Measurements from ENCODE around the gene TEX11.

TEX11 gene

GRCh38 chrX:70496491-70496890 is 412.0 kb downstream of the TEX11 start:
- Histone ChIP-seq H3K9me3 (ENCODE audit: control insufficient read depth, low read length) (no peaks in the 10 kb centered on the region), H3K14ac (ENCODE audit: low read length in 2 of 2) (no peak overlapping the region), H3K18ac (ENCODE audit: low read depth in 1 of 2, low read length in 2 of 2) (no peak overlapping the region), H3K4me3 (ENCODE audit: insufficient read depth in 1 of 2, low read depth in 1 of 2, low read length in 2 of 2) (no peak overlapping the region), H4K91ac (ENCODE audit: low read length) (no peak overlapping the region), H3K27me3 (ENCODE audit: control insufficient read depth in 1 of 2, insufficient read depth in 1 of 2, low read length in 2 of 2) (peaks cover 0 to 35% of the 10 kb centered on the region in 2 experiments), H4K8ac (ENCODE audit: low read length) (no peak overlapping the region), H3K27ac (ENCODE audit: low read length, poor library complexity, severe bottlenecking) (no peak overlapping the region), H3K23ac (ENCODE audit: low read length in 2 of 2) (no peak overlapping the region), H3K36me3 (ENCODE audit: control insufficient read depth in 1 of 2, insufficient read depth in 2 of 2, low read depth in 1 of 2, low read length in 2 of 2) (peaks cover 26 to 36% of the 10 kb centered on the region in 2 experiments), H3K79me1 (replicated peaks; ENCODE audit: low read length, poor library complexity, severe bottlenecking) (peaks cover 3% of the 10 kb centered on the region), H2AK5ac (ENCODE audit: low read length, severe bottlenecking) (no peak overlapping the region), H3K4me1 (ENCODE audit: control insufficient read depth, insufficient read depth, low read depth, low read length) (no peaks in the 10 kb centered on the region), H2BK15ac (ENCODE audit: low read depth, poor library complexity, severe bottlenecking) (no peak overlapping the region), H3K9ac (ENCODE audit: low read length) (no peak overlapping the region), H3K4me2 (ENCODE audit: low read length, poor library complexity, severe bottlenecking) (no peak overlapping the region), H2BK5ac (ENCODE audit: low read depth, low read length, poor library complexity, severe bottlenecking) (no peak overlapping the region), H2BK12ac (ENCODE audit: low read length in 2 of 2) (no peak overlapping the region), H2BK120ac (ENCODE audit: low read depth, low read length) (no peak overlapping the region), H3K4ac (ENCODE audit: low read depth in 1 of 2, low read length in 2 of 2) (no peak overlapping the region), H2AFZ (ENCODE audit: low read depth, low read length) (no peak overlapping the region)
- DNase-seq = no peak
- 98% methylated on average over 4 of the region's 5 CpGs for WGBS

- Histone ChIP-seq H3K27ac (ENCODE audit: low read length, poor library complexity, severe bottlenecking) (no peak overlapping the region), H4K8ac (ENCODE audit: low read length) (no peak overlapping the region)
- WGBS = 94% methylated on average over 4 of the region's 4 CpGs
These were observed 414.1 kb downstream of the TEX11 start for GRCh38 chrX:70494441-70494840.

GRCh38 chrX:70488856-70489255 is 419.7 kb downstream of the TEX11 start:
- no peak overlapping the region for H2BK12ac ChIP-seq (ENCODE audit: low read length in 2 of 2)
- WGBS = 100% methylated on average over 1 of the region's 2 CpGs

More at GRCh38 chrX:70494441-70494840, 414.1 kb downstream of the TEX11 start:
- H3K4ac ChIP-seq (ENCODE audit: low read depth in 1 of 2, low read length in 2 of 2) = no peak overlapping the region
- H3K18ac ChIP-seq (ENCODE audit: low read depth in 1 of 2, low read length in 2 of 2) = no peak overlapping the region
- H2BK12ac ChIP-seq (ENCODE audit: low read length in 2 of 2) = no peak overlapping the region
- H4K91ac ChIP-seq (ENCODE audit: low read length) = no peak overlapping the region
- no peak overlapping the region for H2BK120ac ChIP-seq (ENCODE audit: low read depth, low read length)
- H3K79me1 ChIP-seq (replicated peaks; ENCODE audit: low read length, poor library complexity, severe bottlenecking) = peaks cover 3% of the 10 kb centered on the region
- H2AK5ac ChIP-seq (ENCODE audit: low read length, severe bottlenecking) = no peak overlapping the region
- no peak overlapping the region for H3K9ac ChIP-seq (ENCODE audit: low read length)
- no peak overlapping the region for H3K4me2 ChIP-seq (ENCODE audit: low read length, poor library complexity, severe bottlenecking)
- H3K4me3 ChIP-seq (ENCODE audit: insufficient read depth in 1 of 2, low read depth in 1 of 2, low read length in 2 of 2) = no peak overlapping the region
- no peak overlapping the region for H2BK15ac ChIP-seq (ENCODE audit: low read depth, poor library complexity, severe bottlenecking)
- H2AFZ ChIP-seq (ENCODE audit: low read depth, low read length) = no peak overlapping the region
- peaks cover 0 to 36% of the 10 kb centered on the region in 2 experiments for H3K27me3 ChIP-seq (ENCODE audit: control insufficient read depth in 1 of 2, insufficient read depth in 1 of 2, low read length in 2 of 2)
- no peak overlapping the region for H3K14ac ChIP-seq (ENCODE audit: low read length in 2 of 2)
- H3K4me1 ChIP-seq (ENCODE audit: control insufficient read depth, insufficient read depth, low read depth, low read length) = no peaks in the 10 kb centered on the region
- H3K9me3 ChIP-seq (ENCODE audit: control insufficient read depth, low read length) = no peaks in the 10 kb centered on the region
- H3K36me3 ChIP-seq (ENCODE audit: control insufficient read depth in 1 of 2, insufficient read depth in 2 of 2, low read depth in 1 of 2, low read length in 2 of 2) = peaks cover 15 to 27% of the 10 kb centered on the region in 2 experiments
- H3K23ac ChIP-seq (ENCODE audit: low read length in 2 of 2) = no peak overlapping the region
- DNase-seq = no peak
- no peak overlapping the region for H2BK5ac ChIP-seq (ENCODE audit: low read depth, low read length, poor library complexity, severe bottlenecking)

GRCh38 chrX:70485466-70485865 is 423.0 kb downstream of the TEX11 start:
- Histone ChIP-seq H4K91ac (ENCODE audit: low read length) (no peak overlapping the region), H2AK5ac (ENCODE audit: low read length, severe bottlenecking) (no peak overlapping the region), H2BK120ac (ENCODE audit: low read depth, low read length) (no peak overlapping the region), H3K18ac (ENCODE audit: low read depth in 1 of 2, low read length in 2 of 2) (no peak overlapping the region), H3K9me3 (ENCODE audit: control insufficient read depth, low read length) (no peaks in the 10 kb centered on the region), H3K4me2 (ENCODE audit: low read length, poor library complexity, severe bottlenecking) (no peak overlapping the region), H3K4me3 (ENCODE audit: insufficient read depth in 1 of 2, low read depth in 1 of 2, low read length in 2 of 2) (no peak overlapping the region), H3K23ac (ENCODE audit: low read length in 2 of 2) (no peak overlapping the region), H3K4me1 (ENCODE audit: control insufficient read depth, insufficient read depth, low read depth, low read length) (peaks cover 3% of the 10 kb centered on the region), H3K14ac (ENCODE audit: low read length in 2 of 2) (no peak overlapping the region), H2BK5ac (ENCODE audit: low read depth, low read length, poor library complexity, severe bottlenecking) (no peak overlapping the region), H3K36me3 (ENCODE audit: control insufficient read depth in 1 of 2, insufficient read depth in 2 of 2, low read depth in 1 of 2, low read length in 2 of 2) (peaks cover 0 to 2% of the 10 kb centered on the region in 2 experiments), H3K27ac (ENCODE audit: low read length, poor library complexity, severe bottlenecking) (no peak overlapping the region), H3K27me3 (ENCODE audit: control insufficient read depth in 1 of 2, insufficient read depth in 1 of 2, low read length in 2 of 2) (peaks cover 0 to 48% of the 10 kb centered on the region in 2 experiments), H2BK15ac (ENCODE audit: low read depth, poor library complexity, severe bottlenecking) (no peak overlapping the region), H2AFZ (ENCODE audit: low read depth, low read length) (no peak overlapping the region), H3K9ac (ENCODE audit: low read length) (no peak overlapping the region), H3K79me1 (replicated peaks; ENCODE audit: low read length, poor library complexity, severe bottlenecking) (peaks cover 4% of the 10 kb centered on the region), H4K8ac (ENCODE audit: low read length) (no peak overlapping the region), H3K4ac (ENCODE audit: low read depth in 1 of 2, low read length in 2 of 2) (no peak overlapping the region), H2BK12ac (ENCODE audit: low read length in 2 of 2) (no peak overlapping the region)
- WGBS = 94% methylated on average over 7 of the region's 7 CpGs
- DNase-seq = no peak

More at GRCh38 chrX:70488856-70489255, 419.7 kb downstream of the TEX11 start:
- Histone ChIP-seq H3K4me1 (ENCODE audit: control insufficient read depth, insufficient read depth, low read depth, low read length) (no peaks in the 10 kb centered on the region), H2AFZ (ENCODE audit: low read depth, low read length) (no peak overlapping the region), H4K91ac (ENCODE audit: low read length) (no peak overlapping the region), H3K27ac (ENCODE audit: low read length, poor library complexity, severe bottlenecking) (no peak overlapping the region), H3K4ac (ENCODE audit: low read depth in 1 of 2, low read length in 2 of 2) (no peak overlapping the region), H3K18ac (ENCODE audit: low read depth in 1 of 2, low read length in 2 of 2) (no peak overlapping the region), H3K4me3 (ENCODE audit: insufficient read depth in 1 of 2, low read depth in 1 of 2, low read length in 2 of 2) (no peak overlapping the region), H3K4me2 (ENCODE audit: low read length, poor library complexity, severe bottlenecking) (no peak overlapping the region), H3K36me3 (ENCODE audit: control insufficient read depth in 1 of 2, insufficient read depth in 2 of 2, low read depth in 1 of 2, low read length in 2 of 2) (peaks cover 11 to 12% of the 10 kb centered on the region in 2 experiments), H3K9ac (ENCODE audit: low read length) (no peak overlapping the region), H4K8ac (ENCODE audit: low read length) (no peak overlapping the region), H3K9me3 (ENCODE audit: control insufficient read depth, low read length) (no peaks in the 10 kb centered on the region), H2BK15ac (ENCODE audit: low read depth, poor library complexity, severe bottlenecking) (no peak overlapping the region), H2BK5ac (ENCODE audit: low read depth, low read length, poor library complexity, severe bottlenecking) (no peak overlapping the region), H3K14ac (ENCODE audit: low read length in 2 of 2) (no peak overlapping the region), H2BK120ac (ENCODE audit: low read depth, low read length) (no peak overlapping the region), H3K27me3 (ENCODE audit: control insufficient read depth in 1 of 2, insufficient read depth in 1 of 2, low read length in 2 of 2) (peaks cover 0 to 42% of the 10 kb centered on the region in 2 experiments), H3K79me1 (replicated peaks; ENCODE audit: low read length, poor library complexity, severe bottlenecking) (no peaks in the 10 kb centered on the region), H3K23ac (ENCODE audit: low read length in 2 of 2) (no peak overlapping the region), H2AK5ac (ENCODE audit: low read length, severe bottlenecking) (no peak overlapping the region)
- no peak for DNase-seq

All from mesenchymal stem cell (in vitro differentiated cells and primary cell).